Stimulated activated CD8-positive, alpha-beta memory T cell treated with anti-CD3 and anti-CD28 coated beads, Interleukin-2, amount 100 ng/mL, for 1 hour (primary cell): ENCODE results near the gene TAPT1.
"Not testable (repeated sequence)": the region's sequence is repeated elsewhere in the genome, so short reads cannot be mapped to it uniquely, and the experiment has no call there.

Experiments used
- DNase-seq, 2 donors: peaks; one replicate each; pipeline ENCODE4 v3.0.0-alpha.2; 2020; ENCODE audit warnings: low read depth in 2 of 2

Gene TAPT1

GRCh38 chr4:16169490-16169889 lies 56.8 kb downstream of the TAPT1 start:
- DNase-seq, result no peak

GRCh38 chr4:16168710-16169388 lies 57.4 kb downstream of the TAPT1 start:
- no peak for DNase-seq

GRCh38 chr4:16168144-16168543 lies 58.1 kb downstream of the TAPT1 start:
- no peak for DNase-seq

GRCh38 chr4:16165931-16166330 lies 60.3 kb downstream of the TAPT1 start:
- DNase-seq, result no peak

GRCh38 chr4:16162891-16163290 lies 63.4 kb downstream of the TAPT1 start:
- DNase-seq, result no peak

GRCh38 chr4:16161851-16162408 lies 64.3 kb downstream of the TAPT1 start:
- no peak for DNase-seq

- DNase-seq, result no peak
Measured at GRCh38 chr4:16160457-16160856, 65.8 kb downstream of the TAPT1 start.

GRCh38 chr4:16159286-16159685 lies 67.0 kb downstream of the TAPT1 start:
- no peak for DNase-seq

- DNase-seq, result no peak
Measured at GRCh38 chr4:16158504-16158852, 67.8 kb downstream of the TAPT1 start.

GRCh38 chr4:16157609-16158503 lies 68.4 kb downstream of the TAPT1 start:
- no peak for DNase-seq

GRCh38 chr4:16155528-16156169 lies 70.6 kb downstream of the TAPT1 start:
- DNase-seq, result no peak

GRCh38 chr4:16154451-16154850 lies 71.8 kb downstream of the TAPT1 start:
- no peak for DNase-seq

- no peak for DNase-seq
Measured at GRCh38 chr4:16150716-16151115, 75.6 kb downstream of the TAPT1 start.

- DNase-seq, result not testable (repeated sequence)
Measured at GRCh38 chr4:16144913-16145312, 81.4 kb downstream of the TAPT1 start.

GRCh38 chr4:16142598-16143310 lies 83.5 kb downstream of the TAPT1 start:
- DNase-seq, result no peak

GRCh38 chr4:16140879-16141249 lies 85.4 kb downstream of the TAPT1 start:
- no peak for DNase-seq

GRCh38 chr4:16140231-16140878 lies 85.9 kb downstream of the TAPT1 start:
- no peak for DNase-seq

- no peak for DNase-seq
Measured at GRCh38 chr4:16139066-16139945, 87.0 kb downstream of the TAPT1 start.

- no peak for DNase-seq
Measured at GRCh38 chr4:16136827-16137226, 89.4 kb downstream of the TAPT1 start.

GRCh38 chr4:16136311-16136710 lies 90.0 kb downstream of the TAPT1 start:
- DNase-seq, result no peak
